GM18870 (cell line): ENCODE data around the gene ZNF791.
"Not testable (repeated sequence)": the region's sequence is repeated elsewhere in the genome, so short reads cannot be mapped to it uniquely, and the experiment has no call there.

Experiments
- ATAC-seq: cut with Tn5 transposase; IDR thresholded peaks from one replicate; pipeline ENCODE4 v1.9.1; 2021; ENCODE audit warnings: moderate library complexity; ENCODE audit not compliant: unreplicated experiment

The ZNF791 gene

GRCh38 chr19:12665671-12666264 is 55.0 kb downstream of the ZNF791 start:
- no peak for ATAC-seq

DNA sequence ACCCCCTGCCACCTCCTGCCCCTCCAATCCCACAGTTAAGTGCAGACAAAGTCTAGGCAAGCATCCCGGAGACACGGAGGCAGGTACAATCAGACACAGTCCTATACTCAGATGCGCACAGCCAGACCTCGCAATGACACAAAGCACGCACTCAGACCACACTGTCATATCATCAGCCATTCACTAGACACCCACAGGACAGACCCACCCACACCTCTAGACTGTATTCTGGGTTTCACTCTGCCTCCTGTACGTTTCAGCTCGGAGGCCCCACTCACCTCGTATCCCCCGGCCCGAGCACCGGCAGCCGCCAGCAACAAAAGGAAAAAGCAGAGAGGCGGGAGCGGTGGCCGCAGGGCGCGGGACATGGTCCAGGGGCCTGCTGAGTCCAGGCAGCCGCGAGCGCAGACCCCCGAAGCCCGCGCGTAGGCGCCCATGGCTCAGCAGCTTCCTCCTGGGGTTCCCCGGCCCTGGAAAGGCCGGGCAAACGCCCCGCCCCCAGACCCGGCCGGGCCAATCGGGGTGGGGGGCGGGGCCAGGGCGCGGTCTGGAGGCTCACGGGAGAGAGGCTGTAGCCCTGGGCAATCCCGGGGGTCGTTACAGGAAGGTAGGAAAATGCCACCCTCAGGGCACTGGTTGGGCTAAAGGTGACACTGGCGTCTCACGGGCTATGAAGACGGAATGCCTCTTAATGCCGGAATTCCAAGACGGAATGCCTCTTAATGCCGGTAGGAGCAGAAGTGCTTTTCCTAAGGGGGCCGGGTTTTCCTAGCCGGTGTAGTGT is 55.7 kb downstream of the ZNF791 start, which contains the start of the genes MAN2B1 and WDR83:
TSS of gene MAN2B1 (minus strand) at position 478 of the 784 bp plus-strand sequence. CDS start at position 437, 41 bp downstream.
TSS of gene WDR83 (plus strand) at position 543 of the 784 bp plus-strand sequence. CDS start 2,984 bp downstream, outside the sequence.
- no peak for ATAC-seq

GRCh38 chr19:12667731-12668302 is 57.1 kb downstream of the ZNF791 start:
- ATAC-seq, result no peak

GRCh38 chr19:12668346-12668745 is 57.6 kb downstream of the ZNF791 start:
- ATAC-seq, result no peak

- ATAC-seq, result no peak
Measured at GRCh38 chr19:12668932-12669269, 58.2 kb downstream of the ZNF791 start.

DNA sequence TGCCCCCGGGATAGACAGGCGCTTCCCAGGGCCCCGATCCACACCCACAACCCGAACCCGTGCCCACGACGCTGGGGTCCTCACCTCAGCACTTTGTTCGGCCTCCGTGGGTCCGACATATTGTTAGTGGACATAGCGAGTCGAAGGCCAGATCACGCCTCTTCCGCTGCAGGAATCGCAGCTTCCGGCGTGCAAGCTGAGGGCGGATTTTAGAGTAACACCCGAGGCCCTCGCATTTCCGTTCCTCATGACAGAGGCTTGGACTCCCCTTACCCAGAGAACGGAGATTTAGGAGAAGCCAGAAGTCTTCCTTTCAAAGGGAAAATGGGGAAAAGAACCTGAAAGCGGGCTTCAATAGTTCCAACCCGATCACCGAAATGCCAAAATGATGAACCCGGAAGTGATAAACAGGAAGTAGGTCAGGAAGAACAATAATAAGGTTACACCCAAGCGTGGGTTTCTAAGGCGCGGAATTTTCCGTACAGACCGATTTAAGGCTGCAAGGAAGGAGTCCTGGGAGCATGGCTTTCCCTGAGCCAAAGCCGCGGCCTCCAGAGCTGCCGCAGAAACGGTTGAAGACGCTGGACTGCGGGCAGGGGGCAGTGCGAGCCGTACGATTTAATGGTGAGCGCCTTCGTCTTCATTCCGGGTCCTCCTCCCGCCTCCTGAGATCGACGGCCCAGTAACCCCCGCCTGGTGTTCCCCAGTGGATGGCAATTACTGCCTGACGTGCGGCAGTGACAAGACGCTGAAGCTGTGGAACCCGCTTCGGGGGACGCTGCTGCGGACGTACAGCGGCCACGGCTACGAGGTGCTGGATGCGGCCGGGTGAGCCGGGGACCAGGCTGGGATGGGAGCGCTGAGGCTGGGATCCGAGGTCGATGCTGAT is 58.8 kb downstream of the ZNF791 start:
- no peak for ATAC-seq

- no peak for ATAC-seq
Measured at GRCh38 chr19:12670159-12670928, 59.6 kb downstream of the ZNF791 start.

- ATAC-seq, result no peak
Measured at GRCh38 chr19:12672744-12673143, 62.0 kb downstream of the ZNF791 start.

GRCh38 chr19:12675399-12675798 is 64.7 kb downstream of the ZNF791 start:
- ATAC-seq, result no peak

DNA sequence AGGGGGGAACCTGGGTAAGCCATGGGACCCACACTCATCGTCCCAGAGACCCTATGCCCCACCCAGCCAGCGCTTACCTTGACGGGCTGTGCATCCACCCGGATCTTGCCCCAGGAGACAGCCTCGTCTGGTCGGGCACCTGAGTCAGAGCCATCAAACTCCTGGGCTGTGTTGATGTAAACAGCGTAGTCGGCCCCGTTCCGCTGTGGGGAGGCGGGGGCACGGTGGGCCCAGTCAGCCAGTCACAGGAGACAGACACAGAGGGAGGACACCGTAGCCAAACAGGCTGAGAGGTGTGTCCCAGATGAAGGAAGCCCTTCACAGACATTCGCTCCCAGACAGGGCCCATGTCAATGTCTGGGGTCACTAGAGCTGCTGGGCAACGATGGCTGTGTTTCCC is 65.2 kb downstream of the ZNF791 start:
- ATAC-seq, result no peak

- ATAC-seq, result no peak
Measured at GRCh38 chr19:12676384-12676792, 65.7 kb downstream of the ZNF791 start.

DNA sequence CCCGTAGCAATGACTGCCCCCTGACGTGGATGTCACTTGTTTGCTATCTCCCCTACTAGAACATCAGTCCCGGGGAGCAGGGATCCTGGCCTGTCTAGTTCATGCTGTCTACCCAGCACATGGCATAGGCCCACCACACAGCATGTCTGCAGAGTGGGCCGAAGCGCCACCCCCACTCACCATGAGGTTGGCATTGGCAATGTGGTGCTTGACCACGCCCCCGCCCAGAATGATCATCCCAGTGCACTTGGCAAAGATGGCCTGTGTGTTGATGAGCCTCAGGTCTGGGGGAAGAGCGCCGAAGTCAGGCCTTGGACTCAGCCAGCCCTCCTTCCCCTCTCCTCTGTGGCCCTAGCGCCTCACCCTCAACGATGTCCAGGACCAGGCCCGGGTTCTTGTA is 66.2 kb downstream of the ZNF791 start:
- no peak for ATAC-seq

- ATAC-seq, result not testable (repeated sequence)
Measured at GRCh38 chr19:12678039-12678438, 67.3 kb downstream of the ZNF791 start.

DNA sequence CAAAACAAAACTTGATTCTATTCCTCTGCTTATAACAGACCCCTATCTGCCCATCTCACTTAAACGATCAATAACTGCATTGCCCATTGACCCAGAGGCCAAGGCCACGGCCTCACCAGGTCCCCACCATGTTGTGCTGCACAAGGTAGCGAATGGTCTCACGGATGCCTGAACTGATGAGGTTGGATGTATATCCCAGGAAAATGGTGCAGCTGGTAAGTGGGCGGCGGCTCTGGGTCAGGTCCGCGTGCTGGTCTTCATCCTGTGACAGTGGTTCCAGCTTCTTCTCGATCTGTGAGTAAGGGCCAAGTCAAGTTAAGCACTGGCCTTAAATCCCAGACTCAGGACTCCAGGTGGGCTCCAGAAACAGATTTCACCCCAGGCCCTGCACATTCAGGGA is 69.3 kb downstream of the ZNF791 start:
- no peak for ATAC-seq

DNA sequence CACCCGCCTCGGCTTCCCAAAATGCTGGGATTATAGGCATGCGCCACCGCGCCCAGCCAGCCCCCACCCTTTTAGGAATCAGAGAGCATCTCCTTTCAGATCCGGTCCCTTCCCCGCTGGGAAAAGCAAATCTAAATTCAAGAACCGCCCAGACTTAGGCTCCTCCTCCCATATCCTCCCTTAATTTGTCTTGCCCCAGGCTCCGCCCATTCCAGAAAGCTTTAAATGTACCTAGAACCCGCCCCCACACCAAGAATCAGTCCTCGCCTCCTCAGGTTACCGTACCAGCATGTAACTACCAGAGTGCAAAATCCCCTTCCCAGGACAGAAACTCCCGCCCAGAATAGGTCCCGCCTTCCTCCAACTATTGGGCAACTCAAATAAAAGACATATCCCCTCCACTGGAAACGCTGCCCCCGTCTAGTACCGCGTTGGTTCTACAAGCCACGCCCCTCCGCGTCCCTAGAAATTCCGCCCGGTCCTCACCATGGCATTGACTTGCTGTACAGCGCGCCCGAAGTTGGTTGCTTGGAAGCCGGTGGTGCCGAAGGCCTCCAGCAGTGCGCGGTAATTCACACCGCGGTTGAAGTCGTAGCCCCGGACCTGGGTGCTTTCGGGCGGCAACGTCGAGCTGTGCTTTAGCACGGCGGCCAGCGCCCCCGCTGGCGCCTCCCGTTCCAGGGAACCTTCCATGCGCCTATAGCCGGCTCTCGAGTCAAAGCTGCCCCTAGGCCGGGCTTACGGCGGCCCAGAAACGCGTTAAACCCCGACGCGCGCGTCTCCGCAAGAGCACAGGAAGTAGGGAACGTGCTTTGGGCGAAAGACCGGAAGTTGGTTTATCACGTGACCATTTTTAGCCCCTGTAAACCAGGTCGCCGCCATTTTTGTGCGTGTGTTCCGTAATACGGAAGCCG is 70.6 kb downstream of the ZNF791 start, which contains the start of gene DHPS:
TSS of gene DHPS (minus strand) at position 807 of the 914 bp plus-strand sequence. CDS start at position 693, 114 bp downstream.
- ATAC-seq, result peak; percentile 65
